Measurements from ENCODE around the gene PET100.

- TF ChIP-seq, protein P1, sequence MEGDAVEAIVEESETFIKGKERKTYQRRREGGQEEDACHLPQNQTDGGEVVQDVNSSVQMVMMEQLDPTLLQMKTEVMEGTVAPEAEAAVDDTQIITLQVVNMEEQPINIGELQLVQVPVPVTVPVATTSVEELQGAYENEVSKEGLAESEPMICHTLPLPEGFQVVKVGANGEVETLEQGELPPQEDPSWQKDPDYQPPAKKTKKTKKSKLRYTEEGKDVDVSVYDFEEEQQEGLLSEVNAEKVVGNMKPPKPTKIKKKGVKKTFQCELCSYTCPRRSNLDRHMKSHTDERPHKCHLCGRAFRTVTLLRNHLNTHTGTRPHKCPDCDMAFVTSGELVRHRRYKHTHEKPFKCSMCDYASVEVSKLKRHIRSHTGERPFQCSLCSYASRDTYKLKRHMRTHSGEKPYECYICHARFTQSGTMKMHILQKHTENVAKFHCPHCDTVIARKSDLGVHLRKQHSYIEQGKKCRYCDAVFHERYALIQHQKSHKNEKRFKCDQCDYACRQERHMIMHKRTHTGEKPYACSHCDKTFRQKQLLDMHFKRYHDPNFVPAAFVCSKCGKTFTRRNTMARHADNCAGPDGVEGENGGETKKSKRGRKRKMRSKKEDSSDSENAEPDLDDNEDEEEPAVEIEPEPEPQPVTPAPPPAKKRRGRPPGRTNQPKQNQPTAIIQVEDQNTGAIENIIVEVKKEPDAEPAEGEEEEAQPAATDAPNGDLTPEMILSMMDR (IDR thresholded peaks at IDR 0.05) = no peak
- TF ChIP-seq POLR2A (IDR thresholded peaks at IDR 0.05; ENCODE audit: low read length) (no peak), CEBPB (IDR thresholded peaks at IDR 0.05) (no peak), RARB (CRISPR knock-in tag; IDR thresholded peaks at IDR 0.05) (no peak), MYC (IDR thresholded peaks at IDR 0.05; ENCODE audit: borderline replicate concordance, low read length) (no peak), SREBF2 (IDR thresholded peaks at IDR 0.05) (no peak), RCOR1 (IDR thresholded peaks at IDR 0.05; ENCODE audit: low read depth, low read length) (no peak), SMC3 (IDR thresholded peaks at IDR 0.05) (no peak), RAD21 (conservative IDR thresholded peaks at IDR 0.05 in 1 of 2, IDR thresholded peaks at IDR 0.05 in 1 of 2) (no peak), RNF2 (IDR thresholded peaks at IDR 0.05; ENCODE audit: borderline replicate concordance, low read depth) (no peak), EP300 (IDR thresholded peaks at IDR 0.05) (no peak), MAX (IDR thresholded peaks at IDR 0.05) (no peak)
- TF ChIP-seq, protein P2, sequence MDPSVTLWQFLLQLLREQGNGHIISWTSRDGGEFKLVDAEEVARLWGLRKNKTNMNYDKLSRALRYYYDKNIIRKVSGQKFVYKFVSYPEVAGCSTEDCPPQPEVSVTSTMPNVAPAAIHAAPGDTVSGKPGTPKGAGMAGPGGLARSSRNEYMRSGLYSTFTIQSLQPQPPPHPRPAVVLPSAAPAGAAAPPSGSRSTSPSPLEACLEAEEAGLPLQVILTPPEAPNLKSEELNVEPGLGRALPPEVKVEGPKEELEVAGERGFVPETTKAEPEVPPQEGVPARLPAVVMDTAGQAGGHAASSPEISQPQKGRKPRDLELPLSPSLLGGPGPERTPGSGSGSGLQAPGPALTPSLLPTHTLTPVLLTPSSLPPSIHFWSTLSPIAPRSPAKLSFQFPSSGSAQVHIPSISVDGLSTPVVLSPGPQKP (IDR thresholded peaks at IDR 0.05; ENCODE audit: low read depth, low read length) = no peak
These were observed 16.8 kb downstream of the PET100 start for GRCh38 chr19:7646426-7646700.

Measured in A549 (cell line).